Measurements from ENCODE around the gene KIF5C.

The KIF5C gene

GRCh38 chr2:149056541-149057255 lies 181.7 kb downstream of the KIF5C start:
- no peak for DNase-seq

GRCh38 chr2:149057401-149057800 lies 182.4 kb downstream of the KIF5C start:
- DNase-seq = no peak

- DNase-seq = no peak
These were observed 183.9 kb downstream of the KIF5C start for GRCh38 chr2:149058936-149059335.

GRCh38 chr2:149059822-149060221 lies 184.8 kb downstream of the KIF5C start:
- no peak for DNase-seq

GRCh38 chr2:149061133-149061745 lies 186.2 kb downstream of the KIF5C start:
- DNase-seq = no peak

- no peak for DNase-seq
These were observed 187.5 kb downstream of the KIF5C start for GRCh38 chr2:149062531-149062930.

- no peak for DNase-seq
These were observed 188.2 kb downstream of the KIF5C start for GRCh38 chr2:149063177-149063576.

GRCh38 chr2:149064365-149064841 lies 189.4 kb downstream of the KIF5C start:
- no peak for DNase-seq

GRCh38 chr2:149064856-149065630 lies 190.0 kb downstream of the KIF5C start:
- DNase-seq = no peak

GRCh38 chr2:149068225-149068995 lies 193.4 kb downstream of the KIF5C start:
- no peak for DNase-seq

- DNase-seq = peak; percentile 10
These were observed 194.2 kb downstream of the KIF5C start for GRCh38 chr2:149068996-149069888.

- no peak for DNase-seq
These were observed 195.8 kb downstream of the KIF5C start for GRCh38 chr2:149070681-149071320.

GRCh38 chr2:149075105-149075504 lies 200.1 kb downstream of the KIF5C start:
- DNase-seq = no peak

- DNase-seq = no peak
These were observed 200.8 kb downstream of the KIF5C start for GRCh38 chr2:149075853-149076252.

Measured in MV-4-11 (cell line).